ENCODE results near the gene DYNLT5. TPM values are rescaled to one million over a fixed set of nuclear protein-coding genes. Genes with fewer than 3 reads are reported as not detected.

The DYNLT5 gene
- total RNA-seq, 8 experiments from 2014 or later: 0.33 to 51.9 (median 0.50) TPM; not detected in 3

DNA sequence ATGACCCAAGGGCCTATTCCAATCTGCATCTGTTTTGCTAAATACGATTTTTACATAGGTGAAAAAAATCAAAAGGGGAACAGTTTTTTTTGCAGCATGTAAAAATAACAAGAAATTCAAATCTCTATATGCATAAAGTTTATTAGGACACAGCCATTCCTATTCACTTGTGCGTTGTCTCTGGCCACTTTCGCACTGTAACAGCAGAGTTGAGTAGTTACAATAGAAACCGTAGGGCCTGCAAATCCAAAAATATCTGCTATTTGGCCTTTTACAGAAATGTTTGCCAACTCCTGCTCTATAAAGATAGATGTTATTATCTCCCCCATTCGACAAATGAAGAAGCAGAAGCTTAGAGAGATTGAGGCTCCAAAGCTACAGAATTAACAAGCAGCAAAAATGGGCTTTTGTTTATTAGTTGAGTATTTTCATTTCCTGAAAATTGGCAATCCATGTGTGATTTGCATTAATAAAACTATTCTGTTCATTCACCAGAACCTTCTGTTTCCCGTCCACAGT lies 5.5 kb downstream of the DYNLT5 start:
- no peak overlapping the region for H3K4me3 ChIP-seq
- WGBS, 10 experiments: 47 to 93% (median 80%) methylated on average over 4 to 6 of the region's 6 CpGs
- peaks cover 0 to 2% of the 10 kb centered on the region in 2 donors for H3K4me1 ChIP-seq (replicated peaks in 1 of 2)
- in situ Hi-C loops (cut with MboI; ENCODE audit: low pct_unique_long_range_greater_than_20kb in 2 of 9, low sequenced_read_pairs in 9 of 9, unreplicated experiment in 9 of 9): loop anchor here in 5 of 9 experiments (25.0 kb wide), 4 partner anchors 180 to 730 kb away; partner anchors contain the start of genes C1orf141 (in 3 of the 5) and IL23R (in 1 of the 5)
- no peak overlapping the region for H3K27ac ChIP-seq
- ATAC-seq (replicated peaks in 6 of 8): peak in 1 of 8 experiments; percentile 77

DNA sequence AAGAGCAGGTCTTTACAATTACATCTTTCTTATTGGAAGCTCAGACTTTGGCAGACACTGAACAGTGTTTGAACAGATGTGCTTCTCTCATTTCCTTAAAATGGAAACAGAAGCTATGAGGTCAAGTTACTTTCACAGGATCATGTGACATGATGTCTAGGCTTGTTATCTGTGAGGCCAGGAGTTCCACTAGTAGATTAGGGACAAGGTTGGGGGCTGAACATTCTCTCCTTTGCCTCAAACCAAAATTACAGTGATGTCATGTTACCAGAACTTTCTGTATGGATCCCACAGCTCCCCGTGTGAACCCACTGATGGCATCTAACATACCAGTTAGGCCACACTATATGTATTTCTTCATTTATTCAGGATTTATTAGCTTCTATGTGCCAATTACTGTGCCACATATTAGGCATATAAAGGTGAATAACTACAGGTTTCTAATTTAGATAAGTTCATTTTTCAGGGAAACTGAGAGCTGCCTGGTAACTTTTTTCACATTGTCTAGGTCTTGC lies 6.0 kb downstream of the DYNLT5 start:
- WGBS, 10 experiments: 86 to 100% (median 100%) methylated on average over 1 of the region's 1 CpG; no CpG with 5 or more reads in 4 of the 10 experiments
- in situ Hi-C loops (cut with MboI; ENCODE audit: low pct_unique_long_range_greater_than_20kb in 2 of 9, low sequenced_read_pairs in 9 of 9, unreplicated experiment in 9 of 9): loop anchor here in 5 of 9 experiments (25.0 kb wide), 4 partner anchors 179 to 729 kb away; partner anchors contain the start of genes C1orf141 (in 3 of the 5) and IL23R (in 1 of the 5)
- peak in 4 of 8 experiments; percentile 22 to 85 (median 38) for ATAC-seq (replicated peaks in 6 of 8)
- Histone ChIP-seq H3K27ac (no peak overlapping the region), H3K4me3 (no peak overlapping the region), H3K4me1 (replicated peaks in 1 of 2) (peaks cover 0 to 2% of the 10 kb centered on the region in 2 donors)

DNA sequence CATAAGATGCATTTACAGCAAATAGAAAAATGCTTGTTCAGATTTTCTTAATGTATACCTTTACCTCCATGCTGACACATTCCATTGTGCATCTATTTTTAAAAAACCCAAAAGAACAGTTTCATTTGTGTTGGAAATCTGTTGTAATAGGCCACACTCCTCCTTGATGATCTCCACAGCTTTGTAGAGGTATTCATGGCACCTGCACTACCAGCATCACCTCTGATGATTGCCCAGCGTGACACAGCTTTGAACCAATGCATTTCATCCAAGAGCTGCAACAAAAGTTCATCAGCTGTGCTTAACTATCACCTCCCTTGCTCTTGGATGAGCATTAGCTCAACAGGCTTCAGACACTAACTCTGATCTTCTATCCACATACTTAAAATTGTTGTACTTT lies 8.2 kb downstream of the DYNLT5 start:
- ATAC-seq (replicated peaks in 6 of 8): no peak
- Histone ChIP-seq H3K4me1 (replicated peaks in 1 of 2) (peaks cover 0 to 2% of the 10 kb centered on the region in 2 donors), H3K4me3 (no peak overlapping the region), H3K27ac (no peak overlapping the region)
- in situ Hi-C loops (cut with MboI; ENCODE audit: low pct_unique_long_range_greater_than_20kb in 2 of 9, low sequenced_read_pairs in 9 of 9, unreplicated experiment in 9 of 9): loop anchor here in 5 of 9 experiments (25.0 kb wide), 4 partner anchors 177 to 727 kb away; partner anchors contain the start of genes C1orf141 (in 3 of the 5) and IL23R (in 1 of the 5)
- WGBS, 10 experiments: 70 to 100% (median 87%) methylated on average over 1 of the region's 1 CpG; no CpG with 5 or more reads in 4 of the 10 experiments

DNA sequence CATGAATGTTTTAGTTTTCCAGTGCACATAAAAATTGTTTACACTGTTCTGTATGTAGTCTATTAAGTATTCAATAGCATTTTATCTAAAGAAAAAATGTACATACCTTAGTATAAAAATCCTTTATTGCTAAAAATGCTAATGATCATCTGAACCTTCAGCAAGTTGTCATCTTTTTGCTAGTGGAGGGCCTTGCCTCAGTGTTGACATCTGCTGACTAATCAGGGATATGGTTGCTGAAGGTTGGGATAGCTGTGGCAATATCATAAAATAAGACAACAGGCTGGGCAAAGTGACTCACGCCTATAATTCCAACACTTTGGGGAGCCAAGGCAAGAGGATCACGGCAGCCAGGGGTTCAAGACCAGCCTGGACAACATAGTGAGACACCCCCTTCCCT lies 9.0 kb downstream of the DYNLT5 start:
- in situ Hi-C loops (cut with MboI; ENCODE audit: low pct_unique_long_range_greater_than_20kb in 2 of 9, low sequenced_read_pairs in 9 of 9, unreplicated experiment in 9 of 9): loop anchor here in 5 of 9 experiments (25.0 kb wide), 4 partner anchors 176 to 726 kb away; partner anchors contain the start of genes C1orf141 (in 3 of the 5) and IL23R (in 1 of the 5)
- no peak overlapping the region for H3K27ac ChIP-seq
- no peak overlapping the region for H3K4me3 ChIP-seq
- peaks cover 0 to 2% of the 10 kb centered on the region in 2 donors for H3K4me1 ChIP-seq (replicated peaks in 1 of 2)
- 41 to 100% (median 71%) methylated on average over 1 to 2 of the region's 2 CpGs; no CpG with 5 or more reads in 3 of the 10 experiments for WGBS, 10 experiments
- peak in 2 of 8 experiments; percentile 22 to 41 for ATAC-seq (replicated peaks in 6 of 8)

DNA sequence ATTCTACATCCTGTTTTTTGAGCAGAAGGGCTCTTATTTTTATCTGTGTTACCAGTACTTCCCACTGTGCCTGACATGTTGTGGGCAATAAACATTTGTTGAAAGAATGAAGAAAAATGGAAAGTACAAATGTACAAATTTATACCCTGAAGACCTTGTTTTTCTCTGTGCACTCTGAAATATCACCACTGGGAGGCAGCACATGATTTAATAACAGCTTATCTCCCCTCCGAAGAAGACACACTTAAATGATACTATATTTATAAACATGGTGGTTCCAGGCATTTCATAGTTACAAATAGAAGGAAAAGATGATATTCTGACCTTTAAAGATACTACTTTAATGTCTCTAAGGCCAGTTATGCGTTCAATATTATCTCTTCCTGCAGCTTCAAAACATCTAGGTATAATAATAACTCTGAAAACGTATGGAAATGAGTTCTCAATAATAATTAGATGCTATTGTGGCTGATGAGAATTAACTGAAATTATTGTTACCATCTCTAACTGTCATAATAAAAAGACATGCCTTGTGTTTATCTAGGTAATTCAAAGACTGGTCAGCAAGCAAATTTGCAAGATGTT lies 12.8 kb downstream of the DYNLT5 start:
- peak in 3 of 8 experiments; percentile 60 to 75 (median 63) for ATAC-seq (replicated peaks in 6 of 8)
- H3K4me1 ChIP-seq (replicated peaks in 1 of 2): no peaks in the 10 kb centered on the region
- no peak overlapping the region for H3K4me3 ChIP-seq
- H3K27ac ChIP-seq: no peak overlapping the region
- in situ Hi-C loops (cut with MboI; ENCODE audit: low pct_unique_long_range_greater_than_20kb in 2 of 9, low sequenced_read_pairs in 9 of 9, unreplicated experiment in 9 of 9): loop anchor here in 5 of 9 experiments (25.0 kb wide), 4 partner anchors 172 to 722 kb away; partner anchors contain the start of genes C1orf141 (in 3 of the 5) and IL23R (in 1 of the 5)
- 0 to 58% (median 43%) methylated on average over 2 to 3 of the region's 3 CpGs for WGBS, 10 experiments

DNA sequence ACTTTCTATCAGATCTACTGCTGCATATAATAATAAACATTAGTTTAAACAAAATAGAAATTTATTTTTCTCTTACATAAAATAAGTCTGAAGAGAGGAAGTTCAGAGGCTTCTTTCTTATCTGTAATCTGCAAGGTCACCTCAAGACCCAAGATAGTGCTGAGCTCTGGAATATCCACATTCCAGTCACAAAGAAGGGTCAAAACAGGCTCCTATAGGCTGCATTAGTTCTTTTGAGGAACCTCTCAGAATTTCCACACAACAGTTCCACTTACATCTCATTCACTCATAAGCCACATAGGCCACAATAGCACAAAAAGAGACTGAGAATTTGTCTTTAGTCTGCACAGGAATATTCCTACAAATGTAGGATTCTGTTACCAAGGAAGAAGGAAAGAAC lies 15.4 kb downstream of the DYNLT5 start:
- H3K4me3 ChIP-seq: no peak overlapping the region
- H3K27ac ChIP-seq: no peak overlapping the region
- in situ Hi-C loops (cut with MboI; ENCODE audit: low pct_unique_long_range_greater_than_20kb in 2 of 9, low sequenced_read_pairs in 9 of 9, unreplicated experiment in 9 of 9): loop anchor here in 5 of 9 experiments (25.0 kb wide), 4 partner anchors 170 to 720 kb away; partner anchors contain the start of genes C1orf141 (in 3 of the 5) and IL23R (in 1 of the 5)
- no peaks in the 10 kb centered on the region for H3K4me1 ChIP-seq (replicated peaks in 1 of 2)
- ATAC-seq (replicated peaks in 6 of 8): no peak

DNA sequence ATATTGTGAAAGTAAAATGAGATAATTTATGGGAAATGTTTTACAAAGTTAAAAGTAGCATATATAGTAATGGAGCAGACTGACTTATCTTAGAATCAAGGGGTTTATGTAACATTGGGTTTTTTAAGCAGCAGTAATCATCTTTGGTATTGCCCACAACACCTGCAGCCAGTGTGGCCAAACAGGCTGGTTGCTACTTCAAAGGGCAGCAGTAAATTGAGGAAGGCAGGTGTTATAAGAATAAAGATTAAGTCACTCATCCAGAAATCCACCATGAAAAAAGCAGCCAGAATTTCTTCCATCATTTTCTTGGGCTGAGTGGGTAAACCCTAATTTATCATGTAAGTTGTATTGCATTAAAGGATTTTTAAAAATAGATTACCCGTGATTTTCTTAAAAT lies 16.7 kb downstream of the DYNLT5 start:
- H3K4me1 ChIP-seq (replicated peaks in 1 of 2): peaks cover under 1 to 2% of the 10 kb centered on the region in 2 donors
- no peak for ATAC-seq (replicated peaks in 6 of 8)
- no peak overlapping the region for H3K4me3 ChIP-seq
- WGBS, 10 experiments: 67 to 100% (median 88%) methylated on average over 1 of the region's 1 CpG; no CpG with 5 or more reads in 2 of the 10 experiments
- no peak overlapping the region for H3K27ac ChIP-seq
- in situ Hi-C loops (cut with MboI; ENCODE audit: low pct_unique_long_range_greater_than_20kb in 2 of 9, low sequenced_read_pairs in 9 of 9, unreplicated experiment in 9 of 9): loop anchor here in 5 of 9 experiments (25.0 kb wide), 4 partner anchors 168 to 718 kb away; partner anchors contain the start of genes C1orf141 (in 3 of the 5) and IL23R (in 1 of the 5)

DNA sequence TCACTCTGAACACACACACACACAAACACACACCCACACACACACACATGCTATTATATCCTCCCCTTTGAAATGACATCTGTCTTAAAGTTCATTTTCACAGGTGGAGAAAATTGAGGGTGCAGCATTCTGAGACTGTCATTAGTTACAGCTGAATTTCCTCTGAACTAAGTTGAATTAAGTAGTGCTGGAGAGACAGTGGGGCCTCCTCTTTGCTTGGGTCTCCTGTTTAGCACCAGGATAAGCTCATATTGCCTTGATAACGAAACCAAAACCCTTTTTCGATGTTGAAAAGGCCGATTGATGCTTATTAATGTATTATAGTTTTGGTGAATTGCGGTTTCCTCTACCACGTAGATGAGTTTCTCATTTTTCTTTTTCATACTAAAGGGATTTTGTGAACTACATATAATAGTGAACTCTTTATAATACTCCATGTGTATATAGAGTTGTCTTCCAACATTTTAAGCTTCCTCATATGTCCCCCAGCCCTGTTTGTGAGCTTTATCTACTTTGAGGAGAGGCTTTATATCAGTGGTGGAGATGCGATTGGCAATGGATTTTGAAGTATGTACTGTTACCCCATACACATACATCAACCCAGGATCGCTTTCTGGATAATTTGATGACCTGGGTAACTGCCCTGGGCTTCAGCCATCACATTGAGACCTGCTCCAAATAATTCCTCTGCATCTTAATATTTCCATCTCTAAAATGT lies 17.4 kb downstream of the DYNLT5 start:
- no peak for ATAC-seq (replicated peaks in 6 of 8)
- Histone ChIP-seq H3K27ac (no peak overlapping the region), H3K4me1 (replicated peaks in 1 of 2) (peaks cover 5 to 9% of the 10 kb centered on the region in 2 donors), H3K4me3 (no peak overlapping the region)
- in situ Hi-C loops (cut with MboI; ENCODE audit: low pct_unique_long_range_greater_than_20kb in 2 of 9, low sequenced_read_pairs in 9 of 9, unreplicated experiment in 9 of 9): loop anchor here in 5 of 9 experiments (25.0 kb wide), 4 partner anchors 168 to 718 kb away; partner anchors contain the start of genes C1orf141 (in 3 of the 5) and IL23R (in 1 of the 5)
- WGBS, 10 experiments: 75 to 100% (median 90%) methylated on average over 2 to 7 of the region's 7 CpGs

DNA sequence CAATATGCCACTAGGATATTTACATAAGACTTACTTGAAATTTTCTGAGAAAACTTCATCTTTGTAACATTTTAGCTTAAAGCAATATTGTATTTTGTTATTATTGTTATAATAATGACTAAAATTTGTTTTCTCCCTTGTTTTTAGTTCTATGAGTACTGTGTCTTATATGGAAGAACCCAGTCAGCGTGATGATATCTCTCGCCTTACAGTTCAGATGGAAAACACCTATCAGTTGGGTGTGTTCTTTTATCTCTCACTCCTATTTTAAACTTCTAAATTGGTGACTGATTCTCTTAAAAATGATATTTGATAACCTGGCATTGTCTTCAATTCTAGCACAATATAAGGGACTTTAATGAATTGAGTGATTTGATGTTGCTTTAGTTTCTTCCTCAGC lies 18.0 kb downstream of the DYNLT5 start:
- no peak overlapping the region for H3K27ac ChIP-seq
- ATAC-seq (replicated peaks in 6 of 8): no peak
- in situ Hi-C loops (cut with MboI; ENCODE audit: low pct_unique_long_range_greater_than_20kb in 2 of 9, low sequenced_read_pairs in 9 of 9, unreplicated experiment in 9 of 9): loop anchor here in 5 of 9 experiments (25.0 kb wide), 4 partner anchors 167 to 717 kb away; partner anchors contain the start of genes C1orf141 (in 3 of the 5) and IL23R (in 1 of the 5)
- H3K4me3 ChIP-seq: no peak overlapping the region
- 78 to 100% (median 91%) methylated on average over 1 to 2 of the region's 2 CpGs for WGBS, 10 experiments
- H3K4me1 ChIP-seq (replicated peaks in 1 of 2): peaks cover 5 to 12% of the 10 kb centered on the region in 2 donors

DNA sequence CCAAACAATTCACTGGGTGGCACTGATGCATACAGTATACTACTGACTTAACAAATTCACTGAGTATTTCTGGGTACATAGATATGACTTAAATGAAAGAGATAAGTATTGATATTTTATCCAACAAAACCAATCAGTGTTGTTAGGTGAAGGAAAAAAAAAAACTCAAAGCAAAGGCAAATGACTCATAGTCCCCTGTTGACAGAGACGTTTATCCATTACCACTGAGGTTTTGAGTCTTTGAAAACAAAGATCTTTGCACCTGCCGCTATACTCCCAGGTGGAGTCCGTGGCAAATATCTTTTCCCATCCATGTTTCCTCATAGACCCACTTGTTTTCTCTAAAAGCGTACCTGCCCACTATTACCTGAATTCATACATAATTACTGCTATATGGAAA lies 18.4 kb downstream of the DYNLT5 start:
- Histone ChIP-seq H3K4me3 (no peak overlapping the region), H3K27ac (no peak overlapping the region), H3K4me1 (replicated peaks in 1 of 2) (peaks cover 5 to 12% of the 10 kb centered on the region in 2 donors)
- no peak for ATAC-seq (replicated peaks in 6 of 8)
- in situ Hi-C loops (cut with MboI; ENCODE audit: low pct_unique_long_range_greater_than_20kb in 2 of 9, low sequenced_read_pairs in 9 of 9, unreplicated experiment in 9 of 9): loop anchor here in 5 of 9 experiments (25.0 kb wide), 4 partner anchors 167 to 717 kb away; partner anchors contain the start of genes C1orf141 (in 3 of the 5) and IL23R (in 1 of the 5)
- WGBS, 10 experiments: 39 to 90% (median 81%) methylated on average over 2 to 4 of the region's 4 CpGs

DNA sequence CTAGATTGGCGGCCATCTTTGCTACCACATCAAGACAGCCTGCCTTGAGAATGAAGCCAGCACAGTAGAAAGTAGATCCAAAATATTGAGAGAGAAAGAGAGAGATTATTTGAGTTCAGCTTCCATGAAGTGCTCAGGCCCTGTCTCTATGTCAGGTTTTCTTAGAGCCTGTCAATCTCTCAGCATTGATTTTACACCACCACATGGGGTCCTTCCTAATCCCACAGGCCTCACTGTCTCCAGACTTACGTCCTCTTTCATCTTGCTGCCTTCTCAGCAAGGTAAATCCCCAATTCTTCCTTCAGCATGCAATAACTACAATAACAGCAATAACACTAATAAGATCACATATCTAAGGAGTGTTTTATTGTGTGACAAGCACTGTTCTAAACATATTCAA lies 21.0 kb downstream of the DYNLT5 start:
- Histone ChIP-seq H3K27ac (no peak overlapping the region), H3K4me3 (no peak overlapping the region), H3K4me1 (replicated peaks in 1 of 2) (peaks cover 5 to 17% of the 10 kb centered on the region in 2 donors)
- WGBS, 10 experiments: 33 to 100% (median 80%) methylated on average over 1 to 2 of the region's 2 CpGs; no CpG with 5 or more reads in 1 of the 10 experiments
- in situ Hi-C loops (cut with MboI; ENCODE audit: low pct_unique_long_range_greater_than_20kb in 2 of 9, low sequenced_read_pairs in 9 of 9, unreplicated experiment in 9 of 9): loop anchor here in 5 of 9 experiments (25.0 kb wide), 4 partner anchors 164 to 714 kb away; partner anchors contain the start of genes C1orf141 (in 3 of the 5) and IL23R (in 1 of the 5)
- ATAC-seq (replicated peaks in 6 of 8): no peak

DNA sequence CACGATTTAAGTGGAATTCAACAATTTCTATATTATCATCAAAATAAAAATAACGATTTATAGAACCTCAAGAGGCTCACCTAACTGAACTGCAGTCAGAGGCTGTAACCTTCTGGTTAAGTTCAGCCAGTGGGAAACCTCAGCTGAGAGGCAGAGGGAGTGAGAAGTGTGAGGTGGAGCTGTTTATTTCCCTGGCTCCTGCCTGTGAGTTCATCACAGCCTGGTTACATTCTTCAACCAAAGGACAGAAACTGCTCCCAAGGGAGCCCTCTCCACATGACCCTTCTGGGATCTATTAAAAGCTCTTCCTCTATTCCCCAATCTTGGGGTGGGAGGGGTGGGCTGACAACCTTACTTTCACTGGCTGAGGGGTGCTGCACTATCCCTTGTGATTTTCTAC lies 22.2 kb downstream of the DYNLT5 start:
- peak in 3 of 8 experiments; percentile 86 to 94 (median 94) for ATAC-seq (replicated peaks in 6 of 8)
- WGBS, 10 experiments: 17 to 79% (median 42%) methylated on average over 1 to 2 of the region's 2 CpGs; no CpG with 5 or more reads in 1 of the 10 experiments
- Histone ChIP-seq H3K4me1 (replicated peaks in 1 of 2) (peaks cover 5 to 21% of the 10 kb centered on the region in 2 donors), H3K27ac (no peak overlapping the region), H3K4me3 (no peak overlapping the region)
- in situ Hi-C loops (cut with MboI; ENCODE audit: low pct_unique_long_range_greater_than_20kb in 2 of 9, low sequenced_read_pairs in 9 of 9, unreplicated experiment in 9 of 9): loop anchor here in 5 of 9 experiments (25.0 kb wide), 4 partner anchors 163 to 713 kb away; partner anchors contain the start of genes C1orf141 (in 3 of the 5) and IL23R (in 1 of the 5)

Measured in motor neuron (in vitro differentiated cells).